WI38 (cell line): ENCODE data around the gene MCL1.

Experiments
- H3K4me3 ChIP-seq: 2 replicates; pipeline ENCODE4 v1.5.1; 2011; ENCODE audit warnings: low read depth, mild to moderate bottlenecking, control low read depth, low read length
- TF ChIP-seq, protein P1 (sequence below): IDR thresholded peaks from 2 replicates; pipeline ENCODE4 v1.5.1; 2012; ENCODE audit warnings: low read depth, mild to moderate bottlenecking, control low read depth, low read length

The MCL1 gene

DNA sequence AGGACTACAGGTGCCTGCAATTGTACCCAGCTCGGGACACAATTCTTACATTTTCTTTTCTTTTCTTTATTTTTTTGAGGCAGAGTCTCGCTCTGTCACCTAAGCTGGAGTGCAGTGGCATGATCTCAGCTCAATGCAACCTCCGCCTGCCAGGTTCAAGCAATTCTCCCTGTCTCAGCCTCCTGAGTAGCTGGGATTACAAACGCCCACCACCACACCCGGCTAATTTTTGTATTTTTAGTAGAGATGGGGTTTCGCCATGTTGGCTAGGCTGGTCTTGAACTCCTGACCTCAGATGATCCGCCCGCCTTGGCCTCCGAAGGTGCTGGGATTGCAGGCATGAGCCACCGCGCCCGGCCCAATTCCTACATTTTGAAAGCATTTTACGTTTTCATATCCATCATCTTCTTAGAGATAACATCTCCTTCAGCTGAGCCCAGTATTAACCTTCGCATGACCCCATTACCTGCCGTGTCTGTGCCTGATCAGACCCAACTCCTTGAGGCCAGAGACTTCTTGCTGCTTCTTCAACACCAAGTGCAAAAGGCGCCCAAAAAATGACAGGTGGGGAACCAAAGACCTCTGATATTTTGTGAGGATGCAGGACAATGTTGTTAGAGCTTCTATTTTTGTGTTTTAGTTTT, 33.0 kb downstream of the MCL1 start:
- no peak overlapping the region for H3K4me3 ChIP-seq
- TF ChIP-seq, protein P1, sequence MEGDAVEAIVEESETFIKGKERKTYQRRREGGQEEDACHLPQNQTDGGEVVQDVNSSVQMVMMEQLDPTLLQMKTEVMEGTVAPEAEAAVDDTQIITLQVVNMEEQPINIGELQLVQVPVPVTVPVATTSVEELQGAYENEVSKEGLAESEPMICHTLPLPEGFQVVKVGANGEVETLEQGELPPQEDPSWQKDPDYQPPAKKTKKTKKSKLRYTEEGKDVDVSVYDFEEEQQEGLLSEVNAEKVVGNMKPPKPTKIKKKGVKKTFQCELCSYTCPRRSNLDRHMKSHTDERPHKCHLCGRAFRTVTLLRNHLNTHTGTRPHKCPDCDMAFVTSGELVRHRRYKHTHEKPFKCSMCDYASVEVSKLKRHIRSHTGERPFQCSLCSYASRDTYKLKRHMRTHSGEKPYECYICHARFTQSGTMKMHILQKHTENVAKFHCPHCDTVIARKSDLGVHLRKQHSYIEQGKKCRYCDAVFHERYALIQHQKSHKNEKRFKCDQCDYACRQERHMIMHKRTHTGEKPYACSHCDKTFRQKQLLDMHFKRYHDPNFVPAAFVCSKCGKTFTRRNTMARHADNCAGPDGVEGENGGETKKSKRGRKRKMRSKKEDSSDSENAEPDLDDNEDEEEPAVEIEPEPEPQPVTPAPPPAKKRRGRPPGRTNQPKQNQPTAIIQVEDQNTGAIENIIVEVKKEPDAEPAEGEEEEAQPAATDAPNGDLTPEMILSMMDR = no peak

DNA sequence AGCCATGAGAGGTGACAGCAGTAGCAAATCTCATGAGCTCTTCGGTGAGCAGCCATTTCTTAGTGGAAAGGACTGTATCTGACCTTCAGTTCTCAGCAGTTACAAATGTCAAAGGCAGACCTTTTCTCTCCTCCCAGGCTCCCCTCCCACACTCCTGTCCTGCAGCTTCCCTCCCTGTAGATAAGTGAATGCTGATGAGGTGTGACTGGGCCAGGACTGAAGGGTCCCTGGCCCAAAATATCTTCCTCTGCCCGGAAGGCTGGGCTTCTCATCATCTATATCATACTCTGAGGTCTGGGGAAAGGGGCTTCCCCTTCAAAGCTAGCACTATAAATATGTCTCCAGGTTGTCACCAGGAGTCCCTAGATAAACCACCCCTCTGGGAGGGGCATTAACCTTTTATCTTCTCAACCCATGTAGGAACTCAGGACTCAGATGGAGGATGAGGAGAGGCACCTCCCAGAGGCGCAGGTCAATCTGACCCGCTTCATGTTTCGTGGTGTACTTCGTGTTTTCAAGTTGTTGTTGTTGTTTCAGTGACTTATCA, 33.9 kb downstream of the MCL1 start:
- TF ChIP-seq, protein P1 = no peak
- no peak overlapping the region for H3K4me3 ChIP-seq

DNA sequence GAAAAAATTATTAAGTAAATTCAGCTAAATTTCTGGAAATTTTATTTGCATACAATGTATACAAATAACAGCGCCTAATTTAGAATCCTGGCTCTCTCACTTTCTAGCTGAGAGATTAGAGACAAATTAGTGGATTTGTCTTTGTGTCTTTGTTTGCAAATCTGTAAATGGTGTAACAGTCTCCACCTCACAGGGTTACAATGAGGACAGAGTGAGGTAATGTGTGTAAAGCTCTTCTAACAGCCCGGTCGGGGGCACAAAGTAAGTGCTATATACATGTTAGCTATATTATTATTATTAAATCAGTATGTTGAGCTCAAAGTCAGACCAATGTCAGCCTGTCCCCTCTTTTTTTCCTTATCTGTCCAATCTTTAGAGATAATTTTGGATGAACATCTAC, 35.2 kb downstream of the MCL1 start:
- no peak overlapping the region for H3K4me3 ChIP-seq
- TF ChIP-seq, protein P1 = no peak

DNA sequence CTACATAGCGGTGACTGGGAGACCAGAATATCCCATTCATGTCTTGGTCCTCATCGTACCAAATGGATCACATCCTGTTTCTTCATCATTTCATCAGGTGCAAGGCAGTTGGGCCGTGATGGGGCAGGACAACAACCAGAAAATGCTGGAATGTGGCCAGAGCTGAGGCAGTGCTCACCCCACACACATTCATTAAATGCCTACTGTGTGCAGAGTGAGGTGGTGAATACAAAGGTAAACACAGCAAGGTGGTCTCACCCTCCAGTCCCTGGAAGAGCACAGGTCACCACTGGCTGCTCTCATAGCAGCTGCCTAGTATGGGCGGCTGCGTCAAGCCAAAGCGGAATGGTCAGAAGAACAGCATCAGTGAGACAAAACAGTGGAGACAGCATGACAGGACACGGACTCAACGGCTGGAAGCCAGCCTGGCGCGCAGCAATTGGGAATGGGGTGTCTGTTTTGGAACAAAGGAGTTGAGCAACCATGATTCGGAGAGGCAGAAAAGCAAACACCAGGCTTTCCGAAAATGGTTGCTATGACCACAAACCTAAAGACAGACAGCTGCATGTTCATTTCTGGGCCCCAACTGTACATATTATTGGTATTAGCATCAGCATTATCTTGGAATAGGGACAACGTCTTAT, 35.8 kb downstream of the MCL1 start:
- TF ChIP-seq, protein P1 = no peak
- no peak overlapping the region for H3K4me3 ChIP-seq

DNA sequence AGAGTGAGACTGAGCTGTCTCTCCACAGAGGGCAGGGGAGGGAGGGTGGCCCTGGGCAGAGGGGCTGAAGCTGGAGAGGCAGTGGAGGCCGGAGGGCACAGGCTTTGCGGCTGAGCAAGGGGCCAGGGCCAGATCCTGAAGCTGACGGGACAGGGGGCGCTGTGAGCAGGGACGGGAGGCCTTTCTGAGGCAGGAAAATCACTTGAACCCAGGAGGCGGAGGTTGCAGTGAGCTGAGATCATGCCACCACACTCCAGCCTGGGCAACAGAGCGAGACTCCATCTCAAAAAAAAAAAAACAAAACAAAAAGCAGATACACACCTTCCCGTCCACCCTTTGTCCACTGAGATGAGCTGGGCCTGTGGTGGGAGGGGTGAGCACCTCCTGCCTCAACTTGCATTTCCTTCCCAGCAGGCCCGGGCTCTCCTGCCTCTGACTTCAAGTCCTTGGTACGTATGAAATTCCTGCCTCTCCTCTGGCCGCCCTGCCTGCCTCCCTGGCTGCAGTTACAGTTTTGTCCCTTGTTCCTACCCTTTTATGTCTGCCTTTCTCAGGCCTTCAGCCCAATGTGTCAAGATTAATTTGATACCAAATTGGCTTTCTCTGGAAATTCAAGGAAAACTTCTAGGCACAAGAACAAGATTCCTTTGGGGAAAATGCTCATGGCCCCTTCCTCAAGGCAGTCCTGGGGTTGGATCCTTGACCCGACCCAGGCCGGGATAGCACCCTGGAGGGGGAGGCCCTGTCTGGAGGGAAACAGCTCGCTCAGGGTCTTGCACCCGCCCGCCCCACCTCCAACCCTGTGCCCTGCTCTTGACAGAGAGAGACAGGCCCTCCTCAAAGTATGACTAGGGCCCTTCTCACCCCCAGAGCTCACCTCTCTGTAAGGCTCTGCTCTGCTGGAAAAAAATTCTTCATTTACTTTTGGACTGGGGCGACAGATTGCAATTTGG, 41.4 kb downstream of the MCL1 start:
- TF ChIP-seq, protein P1 = 0 out of 2 replicates have a peak, but pooled peaks have one; percentile 3
- H3K4me3 ChIP-seq = no peak overlapping the region

DNA sequence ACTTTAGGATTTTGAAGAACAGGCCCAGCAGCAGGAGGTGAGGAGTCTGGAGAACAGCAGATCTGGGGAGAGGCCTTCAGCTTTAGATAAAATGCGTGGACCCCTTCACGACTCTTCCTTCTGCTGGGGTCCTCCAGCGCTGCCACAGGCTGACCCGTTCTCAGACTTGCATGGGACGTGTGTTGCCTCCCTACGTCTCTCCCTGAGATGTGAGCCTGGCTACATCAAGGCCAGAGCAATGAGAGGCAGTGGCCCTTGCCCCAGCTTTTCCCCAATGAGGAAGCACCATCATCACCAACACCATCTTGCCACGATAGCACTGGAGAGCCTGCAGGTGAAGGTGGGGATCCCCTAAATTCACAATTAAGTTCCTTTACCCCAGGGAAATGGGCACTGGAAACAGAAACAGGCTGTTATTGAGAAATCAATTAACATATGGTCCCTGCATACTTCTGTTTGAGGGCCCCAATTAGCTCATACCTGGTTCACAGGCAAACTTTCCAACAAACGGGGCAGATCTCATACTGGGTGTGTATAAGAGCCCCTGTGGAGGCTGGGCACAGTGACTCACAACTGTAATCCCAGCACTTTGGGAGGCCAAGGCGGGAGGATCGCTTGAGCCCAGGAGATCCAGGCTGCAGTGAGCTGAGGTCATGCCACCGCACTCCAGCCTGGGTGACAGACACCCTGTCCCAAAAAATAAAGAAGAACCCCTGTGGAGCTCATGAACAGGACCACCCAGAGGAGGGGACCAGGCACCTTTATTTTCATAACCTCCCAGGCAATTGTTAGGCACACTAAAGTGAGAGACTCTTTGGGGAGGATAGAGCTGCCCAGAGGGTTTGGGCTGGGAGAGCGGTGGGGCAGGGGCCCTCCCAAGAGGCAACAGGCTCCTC, 42.3 kb downstream of the MCL1 start:
- H3K4me3 ChIP-seq = no peak overlapping the region
- TF ChIP-seq, protein P1 = no peak
